GM12878 (cell line): Measurements from ENCODE around the gene FXYD1. TPM values are rescaled to one million over a fixed set of nuclear protein-coding genes. Genes with fewer than 3 reads are reported as not detected.

Experiments used
- ATAC-seq: fragments of 200-7000 bp; cut with Tn5 transposase; 3 replicates; pipeline ENCODE4 v1.9.1; 2020; ENCODE audit warnings: mild to moderate bottlenecking, moderate library complexity
- BruUV-seq: library from RNA; stranded (reverse); fragments of 400-500 nt; replicated peaks from 2 replicates; lab custom pipeline; 2021; lab: Mats Ljungman, UMichigan
- CTCF ChIA-PET: fragments of 300-600 bp; sonication (Branson Sonifier 250); formaldehyde crosslinking; extraction: SDS; loops from one replicate; lab custom pipeline; 2021; ENCODE audit warnings: inconsistent platforms; lab: Yijun Ruan, JAX
- POLR2A ChIA-PET: fragments of 350-600 bp; formaldehyde crosslinking; extraction: SDS; loops from one replicate; lab custom pipeline; 2021; ENCODE audit warnings: inconsistent platforms; lab: Charles Lee
- RAD21 ChIA-PET: fragments of 300-600 bp; sonication (Branson Sonifier 250); formaldehyde crosslinking; loops from one replicate; lab custom pipeline; 2023; ENCODE audit warnings: antibody characterized with exemption; ENCODE audit not compliant: unreplicated experiment; lab: Charles Lee
- SMC1A ChIA-PET: fragments of 300-600 bp; sonication (Branson Sonifier 250); formaldehyde crosslinking; loops from one replicate; lab custom pipeline; 2023; ENCODE audit not compliant: unreplicated experiment, uncharacterized antibody; lab: Charles Lee
- DNase-seq: peaks from one replicate; pipeline ENCODE4 v3.0.0-alpha.2; 2011; ENCODE audit warnings: low read depth, low spot score
- FAIRE-seq: peaks from 3 replicates; lab custom pipeline; 2011; peaks lifted over from hg19 to GRCh38; lab: Jason Lieb, UNC
- H2AFZ ChIP-seq: 2 replicates; pipeline ENCODE4 v1.6.0; 2011; ENCODE audit warnings: low read depth, low read length, control low read depth; ENCODE audit not compliant: control insufficient read depth
- H3K27ac ChIP-seq: 2 replicates; pipeline ENCODE4 v1.5.1; 2011; ENCODE audit warnings: control low read depth; ENCODE audit not compliant: control insufficient read depth, insufficient read depth
- H3K27me3 ChIP-seq, 2 experiments: replicated peaks in 1 of 2; 2 replicates each; pipeline versions ENCODE4 v1.6.0 to v1.6.1; 2011; ENCODE audit warnings: low read length in 1 of 2; ENCODE audit not compliant: control insufficient read depth in 2 of 2, insufficient read depth in 2 of 2
- H3K36me3 ChIP-seq, 2 experiments: 2 replicates each; pipeline ENCODE4 v1.5.1; 2011; ENCODE audit warnings: low read length in 1 of 2; ENCODE audit not compliant: control insufficient read depth in 2 of 2, insufficient read depth in 2 of 2
- H3K4me1 ChIP-seq: 2 replicates; pipeline ENCODE4 v1.6.1; 2011; ENCODE audit warnings: mild to moderate bottlenecking, low read length, moderate library complexity, mixed read lengths; ENCODE audit not compliant: control insufficient read depth, insufficient read depth
- H3K4me2 ChIP-seq: 2 replicates; pipeline ENCODE4 v1.6.0; 2011; ENCODE audit warnings: control low read depth; ENCODE audit not compliant: control insufficient read depth, insufficient read depth
- H3K4me3 ChIP-seq: fragments of 200-600 bp; sonication (generic); 2 replicates; pipeline ENCODE4 v1.5.1; 2016
- H3K79me2 ChIP-seq: 2 replicates; pipeline ENCODE4 v1.6.0; 2011; ENCODE audit warnings: low read length; ENCODE audit not compliant: control insufficient read depth, insufficient read depth
- H3K9ac ChIP-seq: 2 replicates; pipeline ENCODE4 v1.8.0; 2011; ENCODE audit warnings: low read length, control low read depth, mixed read lengths; ENCODE audit not compliant: control insufficient read depth, insufficient read depth
- H3K9me3 ChIP-seq: replicated peaks from 3 replicates; pipeline ENCODE4 v1.5.1; 2011; ENCODE audit warnings: mild to moderate bottlenecking, low read length; ENCODE audit not compliant: control insufficient read depth, insufficient read depth
- H4K20me1 ChIP-seq: 2 replicates; pipeline ENCODE4 v1.6.0; 2011; ENCODE audit not compliant: control insufficient read depth, insufficient read depth
- BACH1 ChIP-seq: fragments of 450-650 bp; IDR thresholded peaks from 2 replicates; pipeline ENCODE4 v1.6.1; 2017; ENCODE audit warnings: mild to moderate bottlenecking, borderline replicate concordance
- CBFB ChIP-seq: IDR thresholded peaks from 2 replicates; pipeline ENCODE4 v1.6.1; 2016; ENCODE audit warnings: antibody characterized with exemption, low read depth
- HDAC2 ChIP-seq: fragments of 200-600 bp; sonication (generic); IDR thresholded peaks from 2 replicates; pipeline ENCODE4 v1.6.1; 2017
- HDGF ChIP-seq: fragments of 450-650 bp; IDR thresholded peaks from 2 replicates; pipeline ENCODE4 v1.6.1; 2016; ENCODE audit warnings: antibody characterized with exemption
- LARP7 ChIP-seq: fragments of 450-650 bp; IDR thresholded peaks from 2 replicates; pipeline ENCODE4 v1.6.1; 2017; ENCODE audit warnings: mild to moderate bottlenecking
- MEF2B ChIP-seq: fragments of 450-650 bp; IDR thresholded peaks from 2 replicates; pipeline ENCODE4 v1.6.1; 2018; ENCODE audit warnings: mild to moderate bottlenecking, moderate library complexity; ENCODE audit not compliant: partially characterized antibody, poor library complexity, severe bottlenecking
- NBN ChIP-seq: fragments of 450-650 bp; IDR thresholded peaks from 2 replicates; pipeline ENCODE4 v1.6.1; 2016
- NFXL1 ChIP-seq: fragments of 450-650 bp; IDR thresholded peaks from 2 replicates; pipeline ENCODE4 v1.6.1; 2017; ENCODE audit warnings: antibody characterized with exemption, mild to moderate bottlenecking, borderline replicate concordance
- ZNF274 ChIP-seq: IDR thresholded peaks from one replicate; pipeline ENCODE4 v1.8.0; 2011; ENCODE audit not compliant: insufficient read length, insufficient read depth
- WGBS: methylation state at CpG from one replicate; pipeline ENCODE4 v1.1.6; 2016; ENCODE audit warnings: low lambda C conversion rate; ENCODE audit not compliant: insufficient replicate concordance, insufficient coverage; ENCODE audit errors: missing lambda C conversion rate; 5-methylcytosine and 5-hydroxymethylcytosine counted together
- in situ Hi-C: fragments of 300-500 bp; cut with MboI; formaldehyde crosslinking; loops from 9 replicates; pipeline ENCODE4 v1.14.3; 2018; ENCODE audit warnings: mixed read lengths
- intact Hi-C: fragments of 100-400 bp; cut with micrococcal nuclease; formaldehyde crosslinking; loops from one replicate; pipeline ENCODE4 v1.14.2; 2022; ENCODE audit not compliant: unreplicated experiment
- polyA plus RNA-seq, 11 experiments: library from polyadenylated mRNA; depleted of rRNA in 4 of 11; unstranded in 6 of 11; stranded (reverse) in 5 of 11; fragments of >200 nt; fragmentation: Nextera tagmentation in 4 of 11; fragmentation: Illumina TruSeq in 1 of 11; extraction: Ambion mirVana in 4 of 11; extraction: Trizol in 1 of 11; gene quantifications; 1 replicate in 1 of 11; 2 replicates in 10 of 11; pipeline versions ENCODE4 v1.2.1 to v1.2.3, GENCODE V29; 2011 to 2016; ENCODE audit warnings: inconsistent platforms in 2 of 11, missing spikeins in 2 of 11, low read depth in 1 of 11
- total RNA-seq, 4 experiments: library from RNA; depleted of rRNA in 3 of 4; stranded (reverse); fragments of >200 nt in 3 of 4; fragmentation: Illumina TruSeq in 1 of 4; extraction: Trizol in 1 of 4; gene quantifications; 2 replicates each; pipeline versions ENCODE4 v1.2.1 to v1.2.3, GENCODE V29; 2013 to 2021
- TF ChIP-seq, protein P1 (sequence below): fragments of 450-650 bp; IDR thresholded peaks from 2 replicates; pipeline ENCODE4 v1.6.1; 2017; ENCODE audit warnings: antibody characterized with exemption, mild to moderate bottlenecking, moderate library complexity
- TF ChIP-seq, protein P2 (sequence below): IDR thresholded peaks from 2 replicates; pipeline ENCODE4 v1.6.1; 2012; ENCODE audit warnings: low read depth, low read length, improper control_type of control experiment

FXYD1 gene
- total and polyA plus RNA-seq, 10 of the 15 experiments (the other 5 are each of a cell fraction or from before 2014, with no cell fraction given) = 0.34 to 1.2 (median 0.49) TPM; not detected in 4

DNA sequence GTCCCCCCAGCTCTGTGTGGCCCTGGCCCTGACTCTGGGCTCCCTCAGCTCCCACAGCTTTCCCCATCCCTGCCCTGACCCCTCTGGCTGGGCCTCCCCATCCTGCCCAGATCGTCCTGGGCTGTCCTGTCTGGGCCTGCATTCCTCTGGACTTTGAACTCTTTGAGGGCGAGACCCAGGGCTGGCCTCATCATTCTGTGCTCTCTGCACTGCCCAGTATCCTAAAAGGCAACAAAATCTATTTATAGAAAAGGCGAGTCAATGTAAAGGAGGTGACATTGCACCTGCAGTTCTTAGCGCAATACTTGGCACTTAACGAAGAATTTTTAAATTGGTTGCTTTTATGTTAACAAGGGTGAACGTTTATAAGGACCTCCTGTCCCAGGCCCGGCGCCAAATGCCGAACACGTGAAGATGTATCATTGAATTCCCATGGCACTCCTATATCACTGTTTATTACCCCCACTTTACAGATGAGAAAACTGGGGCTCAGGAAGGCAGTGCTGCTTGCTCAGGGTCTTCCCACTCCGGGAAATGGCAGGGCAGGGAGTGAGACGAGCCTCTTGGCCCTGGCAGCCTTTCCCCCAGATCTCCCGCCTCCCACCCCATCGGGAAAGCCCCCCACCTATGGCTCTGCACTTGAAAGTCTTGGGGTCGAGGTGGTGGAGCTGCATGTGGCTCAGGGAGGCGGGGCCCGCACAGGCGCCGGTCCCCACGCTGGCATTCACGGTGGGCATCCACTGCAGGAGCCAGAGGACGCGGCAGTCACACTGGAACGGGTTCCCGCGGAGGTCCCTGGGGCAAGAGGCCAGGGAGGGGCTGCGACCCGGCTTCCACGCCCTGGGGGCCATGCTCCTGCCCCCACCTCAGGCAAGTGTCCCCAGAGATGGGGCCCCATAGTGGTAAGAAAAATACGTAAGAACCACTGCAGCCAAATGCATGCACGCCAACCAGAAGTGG, 7.6 kb upstream of the FXYD1 start:
- no TSS peak for BruUV-seq
- RAD21 ChIA-PET = no interaction called here
- TF ChIP-seq HDAC2 (no peak), CBFB (no peak), BACH1 (no peak), ZNF274 (no peak), HDGF (no peak), LARP7 (no peak), MEF2B (no peak), NBN (no peak), NFXL1 (no peak)
- TF ChIP-seq, protein P1, sequence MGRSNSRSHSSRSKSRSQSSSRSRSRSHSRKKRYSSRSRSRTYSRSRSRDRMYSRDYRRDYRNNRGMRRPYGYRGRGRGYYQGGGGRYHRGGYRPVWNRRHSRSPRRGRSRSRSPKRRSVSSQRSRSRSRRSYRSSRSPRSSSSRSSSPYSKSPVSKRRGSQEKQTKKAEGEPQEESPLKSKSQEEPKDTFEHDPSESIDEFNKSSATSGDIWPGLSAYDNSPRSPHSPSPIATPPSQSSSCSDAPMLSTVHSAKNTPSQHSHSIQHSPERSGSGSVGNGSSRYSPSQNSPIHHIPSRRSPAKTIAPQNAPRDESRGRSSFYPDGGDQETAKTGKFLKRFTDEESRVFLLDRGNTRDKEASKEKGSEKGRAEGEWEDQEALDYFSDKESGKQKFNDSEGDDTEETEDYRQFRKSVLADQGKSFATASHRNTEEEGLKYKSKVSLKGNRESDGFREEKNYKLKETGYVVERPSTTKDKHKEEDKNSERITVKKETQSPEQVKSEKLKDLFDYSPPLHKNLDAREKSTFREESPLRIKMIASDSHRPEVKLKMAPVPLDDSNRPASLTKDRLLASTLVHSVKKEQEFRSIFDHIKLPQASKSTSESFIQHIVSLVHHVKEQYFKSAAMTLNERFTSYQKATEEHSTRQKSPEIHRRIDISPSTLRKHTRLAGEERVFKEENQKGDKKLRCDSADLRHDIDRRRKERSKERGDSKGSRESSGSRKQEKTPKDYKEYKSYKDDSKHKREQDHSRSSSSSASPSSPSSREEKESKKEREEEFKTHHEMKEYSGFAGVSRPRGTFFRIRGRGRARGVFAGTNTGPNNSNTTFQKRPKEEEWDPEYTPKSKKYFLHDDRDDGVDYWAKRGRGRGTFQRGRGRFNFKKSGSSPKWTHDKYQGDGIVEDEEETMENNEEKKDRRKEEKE = no peak
- TF ChIP-seq, protein P2, sequence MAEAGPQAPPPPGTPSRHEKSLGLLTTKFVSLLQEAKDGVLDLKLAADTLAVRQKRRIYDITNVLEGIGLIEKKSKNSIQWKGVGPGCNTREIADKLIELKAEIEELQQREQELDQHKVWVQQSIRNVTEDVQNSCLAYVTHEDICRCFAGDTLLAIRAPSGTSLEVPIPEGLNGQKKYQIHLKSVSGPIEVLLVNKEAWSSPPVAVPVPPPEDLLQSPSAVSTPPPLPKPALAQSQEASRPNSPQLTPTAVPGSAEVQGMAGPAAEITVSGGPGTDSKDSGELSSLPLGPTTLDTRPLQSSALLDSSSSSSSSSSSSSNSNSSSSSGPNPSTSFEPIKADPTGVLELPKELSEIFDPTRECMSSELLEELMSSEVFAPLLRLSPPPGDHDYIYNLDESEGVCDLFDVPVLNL = no peak
- TF ChIP-seq, all 136 proteins: peak for 0
- in situ Hi-C loops = no loop called here
- DNase-seq (no peak), ATAC-seq (no peak), FAIRE-seq (no peak)
- ChIA-PET POLR2A (no interaction called here), SMC1A (no interaction called here), CTCF (no interaction called here)
- Histone ChIP-seq H3K36me3 (no peaks in the 10 kb centered on the region), H3K9me3 (no peaks in the 10 kb centered on the region), H3K4me3 (no peak overlapping the region), H3K9ac (no peak overlapping the region), H3K4me1 (no peaks in the 10 kb centered on the region), H3K4me2 (no peak overlapping the region), H3K27me3 (no peaks in the 10 kb centered on the region), H2AFZ (no peak overlapping the region), H4K20me1 (no peaks in the 10 kb centered on the region), H3K27ac (no peak overlapping the region), H3K79me2 (no peaks in the 10 kb centered on the region)
- intact Hi-C loops = loop anchor here (10.0 kb wide), 1 partner anchor 156 kb away; no protein-coding TSS in a partner anchor
- WGBS = 51% methylated on average over 28 of the region's 31 CpGs
